Measurements from ENCODE around the gene CENPS. TPM values are rescaled to one million over a fixed set of nuclear protein-coding genes. Genes with fewer than 3 reads are reported as not detected.

The CENPS gene
- total and polyA plus RNA-seq, 2 of the 13 experiments (the other 11 are each of a cell fraction or from before 2014, with no cell fraction given) = 3.3 to 22.0 TPM

DNA sequence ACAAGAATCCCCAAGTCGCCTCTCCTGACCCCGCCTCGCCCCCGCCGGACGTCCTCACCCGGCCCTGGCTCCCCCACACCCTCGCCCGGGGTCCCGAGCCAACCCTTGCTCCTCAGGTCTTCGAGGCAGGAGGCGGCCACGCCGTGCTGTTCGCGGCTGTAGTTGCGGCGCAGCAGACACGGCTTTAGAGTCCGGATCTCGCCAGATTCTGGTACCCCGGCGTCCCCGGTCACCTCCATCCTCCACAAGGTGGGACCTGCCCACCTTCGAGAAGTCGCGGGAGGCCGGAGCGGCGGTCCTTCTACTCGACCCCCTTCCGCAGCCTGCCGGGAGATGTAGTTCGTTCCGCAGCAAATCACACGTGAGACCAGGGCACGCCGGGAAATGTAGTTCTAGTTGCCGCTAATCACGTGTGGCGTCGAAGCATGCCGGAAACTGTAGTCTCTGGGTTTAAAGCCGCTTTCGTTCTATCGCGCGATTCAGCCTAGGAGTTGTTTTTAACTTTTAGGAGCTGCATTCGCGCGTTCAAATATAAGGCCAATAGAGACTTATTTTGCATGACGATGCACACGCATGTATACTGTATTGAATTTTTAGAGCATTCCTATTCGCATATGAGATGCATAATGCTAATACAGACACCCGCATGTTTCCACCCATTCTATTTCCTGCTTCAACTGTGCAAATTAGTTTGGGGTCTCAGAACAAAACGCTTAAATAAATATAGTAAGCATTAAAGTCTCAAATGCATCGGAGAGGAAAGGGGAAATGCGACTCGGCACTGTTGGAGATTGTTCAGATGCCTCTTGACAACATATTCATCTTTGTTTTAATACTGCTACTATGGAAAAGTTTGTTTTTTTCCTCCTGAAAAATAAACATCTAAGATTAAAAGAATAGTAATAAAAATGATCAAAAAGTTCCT, 42.2 kb downstream of the CENPS start, which contains the start of gene DFFA (continued):
- TF ChIP-seq NR2F2 (IDR thresholded peaks at IDR 0.05; ENCODE audit: borderline replicate concordance, low read depth) (no peak), HOXD1 (CRISPR knock-in tag; IDR thresholded peaks at IDR 0.05) (peak; percentile 62; the same call in 1 of the 2 replicates), CEBPB (IDR thresholded peaks at IDR 0.05; ENCODE audit: borderline replicate concordance, low read depth, low read length) (no peak), SIX4 (CRISPR knock-in tag; IDR thresholded peaks at IDR 0.05) (peak; percentile 78; the same call in 1 of the 2 replicates), NCOA5 (CRISPR knock-in tag; IDR thresholded peaks at IDR 0.05) (no peak), ZNF781 (CRISPR knock-in tag; IDR thresholded peaks at IDR 0.05; ENCODE audit: borderline replicate concordance, not compliant biosample characterization) (peak; percentile 32), ZNF552 (CRISPR knock-in tag; IDR thresholded peaks at IDR 0.05; ENCODE audit: borderline replicate concordance) (no peak), ZSCAN22 (CRISPR knock-in tag; IDR thresholded peaks at IDR 0.05) (no peak), RFXAP (CRISPR knock-in tag; IDR thresholded peaks at IDR 0.05; ENCODE audit: borderline replicate concordance) (peak; percentile 60; the same call in 1 of the 2 replicates), ZNF816 (CRISPR knock-in tag; IDR thresholded peaks at IDR 0.05; ENCODE audit: borderline replicate concordance) (no peak), ZFP37 (CRISPR knock-in tag; IDR thresholded peaks at IDR 0.05; ENCODE audit: borderline replicate concordance) (no peak), SNAPC4 (CRISPR knock-in tag; IDR thresholded peaks at IDR 0.05) (peak; percentile 67; the same call in 1 of the 2 replicates), SSRP1 (CRISPR knock-in tag; IDR thresholded peaks at IDR 0.05) (no peak), ZNF720 (CRISPR knock-in tag; IDR thresholded peaks at IDR 0.05) (no peak), GTF2F1 (IDR thresholded peaks at IDR 0.05; ENCODE audit: low read length) (0 out of 2 replicates have a peak, but pooled peaks have one; percentile 24), DNMT1 (CRISPR knock-in tag; IDR thresholded peaks at IDR 0.05) (0 out of 2 replicates have a peak, but pooled peaks have one; percentile 32), NAIF1 (CRISPR knock-in tag; IDR thresholded peaks at IDR 0.05; ENCODE audit: borderline replicate concordance) (no peak), SMYD3 (CRISPR knock-in tag; IDR thresholded peaks at IDR 0.05) (no peak), NFIB (CRISPR knock-in tag; IDR thresholded peaks at IDR 0.05; ENCODE audit: borderline replicate concordance) (no peak)
- TF ChIP-seq, protein P1, sequence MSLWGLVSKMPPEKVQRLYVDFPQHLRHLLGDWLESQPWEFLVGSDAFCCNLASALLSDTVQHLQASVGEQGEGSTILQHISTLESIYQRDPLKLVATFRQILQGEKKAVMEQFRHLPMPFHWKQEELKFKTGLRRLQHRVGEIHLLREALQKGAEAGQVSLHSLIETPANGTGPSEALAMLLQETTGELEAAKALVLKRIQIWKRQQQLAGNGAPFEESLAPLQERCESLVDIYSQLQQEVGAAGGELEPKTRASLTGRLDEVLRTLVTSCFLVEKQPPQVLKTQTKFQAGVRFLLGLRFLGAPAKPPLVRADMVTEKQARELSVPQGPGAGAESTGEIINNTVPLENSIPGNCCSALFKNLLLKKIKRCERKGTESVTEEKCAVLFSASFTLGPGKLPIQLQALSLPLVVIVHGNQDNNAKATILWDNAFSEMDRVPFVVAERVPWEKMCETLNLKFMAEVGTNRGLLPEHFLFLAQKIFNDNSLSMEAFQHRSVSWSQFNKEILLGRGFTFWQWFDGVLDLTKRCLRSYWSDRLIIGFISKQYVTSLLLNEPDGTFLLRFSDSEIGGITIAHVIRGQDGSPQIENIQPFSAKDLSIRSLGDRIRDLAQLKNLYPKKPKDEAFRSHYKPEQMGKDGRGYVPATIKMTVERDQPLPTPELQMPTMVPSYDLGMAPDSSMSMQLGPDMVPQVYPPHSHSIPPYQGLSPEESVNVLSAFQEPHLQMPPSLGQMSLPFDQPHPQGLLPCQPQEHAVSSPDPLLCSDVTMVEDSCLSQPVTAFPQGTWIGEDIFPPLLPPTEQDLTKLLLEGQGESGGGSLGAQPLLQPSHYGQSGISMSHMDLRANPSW (CRISPR knock-in tag; IDR thresholded peaks at IDR 0.05; ENCODE audit: borderline replicate concordance) = no peak; the same call in 1 of the 2 replicates
- TF ChIP-seq, protein P2, sequence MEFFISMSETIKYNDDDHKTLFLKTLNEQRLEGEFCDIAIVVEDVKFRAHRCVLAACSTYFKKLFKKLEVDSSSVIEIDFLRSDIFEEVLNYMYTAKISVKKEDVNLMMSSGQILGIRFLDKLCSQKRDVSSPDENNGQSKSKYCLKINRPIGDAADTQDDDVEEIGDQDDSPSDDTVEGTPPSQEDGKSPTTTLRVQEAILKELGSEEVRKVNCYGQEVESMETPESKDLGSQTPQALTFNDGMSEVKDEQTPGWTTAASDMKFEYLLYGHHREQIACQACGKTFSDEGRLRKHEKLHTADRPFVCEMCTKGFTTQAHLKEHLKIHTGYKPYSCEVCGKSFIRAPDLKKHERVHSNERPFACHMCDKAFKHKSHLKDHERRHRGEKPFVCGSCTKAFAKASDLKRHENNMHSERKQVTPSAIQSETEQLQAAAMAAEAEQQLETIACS (CRISPR knock-in tag; IDR thresholded peaks at IDR 0.05) = no peak
